ENCODE measurements around the gene CALCOCO2.
"Not testable (repeated sequence)": the region's sequence is repeated elsewhere in the genome, so short reads cannot be mapped to it uniquely, and the experiment has no call there.

CALCOCO2 gene, protein sequence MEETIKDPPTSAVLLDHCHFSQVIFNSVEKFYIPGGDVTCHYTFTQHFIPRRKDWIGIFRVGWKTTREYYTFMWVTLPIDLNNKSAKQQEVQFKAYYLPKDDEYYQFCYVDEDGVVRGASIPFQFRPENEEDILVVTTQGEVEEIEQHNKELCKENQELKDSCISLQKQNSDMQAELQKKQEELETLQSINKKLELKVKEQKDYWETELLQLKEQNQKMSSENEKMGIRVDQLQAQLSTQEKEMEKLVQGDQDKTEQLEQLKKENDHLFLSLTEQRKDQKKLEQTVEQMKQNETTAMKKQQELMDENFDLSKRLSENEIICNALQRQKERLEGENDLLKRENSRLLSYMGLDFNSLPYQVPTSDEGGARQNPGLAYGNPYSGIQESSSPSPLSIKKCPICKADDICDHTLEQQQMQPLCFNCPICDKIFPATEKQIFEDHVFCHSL

DNA sequence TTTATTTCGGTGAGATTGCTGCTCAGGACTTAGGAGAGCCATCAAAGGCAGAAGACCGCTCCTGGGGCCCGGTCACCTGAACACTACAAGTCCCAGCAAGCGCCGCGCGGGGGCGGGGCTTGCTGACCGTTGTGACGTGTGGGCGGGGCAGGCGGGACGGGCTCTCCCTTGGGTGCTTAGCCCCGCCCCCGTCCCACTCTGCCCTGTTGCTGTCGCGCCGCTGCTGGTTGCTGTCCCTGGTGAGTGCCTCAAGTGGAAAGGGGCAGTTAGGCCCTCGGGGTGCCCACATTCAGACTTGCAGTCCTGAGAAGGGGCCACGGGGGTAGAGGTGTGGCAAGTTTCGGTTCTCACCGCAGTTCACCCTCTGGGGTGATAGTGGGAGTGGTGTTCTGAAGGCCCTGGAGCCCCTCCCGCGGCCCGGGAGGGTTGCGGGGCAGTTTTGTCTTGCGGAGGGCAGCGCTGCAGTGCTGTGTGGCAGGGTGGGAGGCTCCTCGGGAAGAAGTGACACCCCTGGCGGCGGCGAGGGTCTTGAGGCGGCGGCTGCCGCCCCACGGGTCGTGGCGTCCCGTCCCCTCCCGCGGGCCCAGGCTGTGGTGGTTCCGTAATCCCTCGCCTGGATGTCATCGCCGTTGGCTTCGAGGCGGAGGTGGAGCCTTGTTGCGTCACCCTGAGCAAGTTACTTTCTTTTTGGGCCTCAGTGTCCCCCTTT is at the start of gene CALCOCO2:
Gene CALCOCO2 (plus strand): TSS at position 196 of the 709 bp plus-strand sequence. CDS start 10,673 bp downstream, outside the sequence.
- peak; percentile 62 to 64 for DNase-seq (ENCODE audit: low spot score in 2 of 2)

DNA sequence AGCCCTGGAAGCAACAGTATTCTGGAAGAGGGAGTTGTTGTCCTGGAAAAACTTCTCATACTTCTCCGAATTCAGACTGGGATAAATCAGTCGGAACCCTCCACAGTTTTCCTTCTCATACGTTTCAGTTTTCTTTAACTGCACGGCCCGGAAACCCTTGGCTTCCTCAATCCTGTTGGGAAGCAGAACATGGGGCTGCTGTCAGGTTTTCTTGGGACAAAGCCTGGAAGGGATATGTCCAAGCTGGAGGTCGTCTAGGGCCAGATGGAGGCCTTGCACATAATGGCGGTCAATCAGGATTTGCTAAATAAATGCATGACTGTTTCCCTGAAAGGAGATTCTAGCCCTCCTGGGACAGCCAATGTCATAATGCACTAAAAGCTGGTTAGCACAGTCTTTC is 43.0 kb upstream of the CALCOCO2 start:
- no peak overlapping the region for H3K27ac Mint-ChIP-seq (ENCODE audit: low read depth)
- ATAC-seq (replicated peaks; ENCODE audit: extremely low read depth, poor library complexity, severe bottlenecking) (no peak), DNase-seq (ENCODE audit: low spot score in 2 of 2) (no peak)
- H3K36me3 Mint-ChIP-seq (ENCODE audit: insufficient read depth), result no peaks in the 10 kb centered on the region
- H3K9me3 Mint-ChIP-seq, result no peaks in the 10 kb centered on the region
- H3K4me1 Mint-ChIP-seq, result peaks cover 5% of the 10 kb centered on the region
- H3K27me3 Mint-ChIP-seq, result peaks cover 79% of the 10 kb centered on the region
- no peak overlapping the region for H3K4me3 Mint-ChIP-seq

More for the DNA sequence above, at the start of gene CALCOCO2:
- Mint-ChIP-seq H3K4me1 (peaks cover 32% of the 10 kb centered on the region), H3K27me3 (no peaks in the 10 kb centered on the region), H3K9me3 (no peaks in the 10 kb centered on the region), H3K36me3 (ENCODE audit: insufficient read depth) (peaks cover 7% of the 10 kb centered on the region), H3K27ac (ENCODE audit: low read depth) (peak within 1 kb of the TSS; percentile 95), H3K4me3 (peak within 1 kb of the TSS; percentile 94)
- ATAC-seq (replicated peaks; ENCODE audit: extremely low read depth, poor library complexity, severe bottlenecking), result peak; percentile 88

DNA sequence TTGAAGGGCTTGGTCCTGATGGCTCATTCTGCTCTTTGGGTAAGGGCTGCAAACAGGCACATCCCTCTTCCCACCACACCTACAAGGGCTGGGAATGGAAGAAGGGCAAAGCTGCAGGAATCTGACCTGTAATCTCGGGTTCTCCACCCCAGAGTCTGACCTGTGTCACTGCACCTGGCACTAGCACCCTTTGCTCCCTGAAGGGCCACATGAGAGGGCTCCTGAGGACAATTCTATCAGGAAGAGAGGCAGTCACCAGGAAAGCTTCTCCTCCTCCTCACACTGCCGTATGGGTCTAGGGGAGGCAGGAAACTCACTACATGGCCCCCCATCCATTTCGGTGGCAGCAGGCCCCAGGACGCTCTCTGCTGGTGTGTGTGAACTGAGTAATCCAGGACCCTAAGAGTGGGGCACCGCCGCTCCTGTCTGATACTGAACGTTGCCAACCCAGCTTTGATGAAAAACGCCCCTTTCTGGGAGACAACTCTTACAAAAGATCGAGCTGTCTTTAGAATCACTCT is 40.2 kb upstream of the CALCOCO2 start:
- H3K27me3 Mint-ChIP-seq, result peaks cover 96% of the 10 kb centered on the region
- no peak overlapping the region for H3K27ac Mint-ChIP-seq (ENCODE audit: low read depth)
- no peak for ATAC-seq (replicated peaks; ENCODE audit: extremely low read depth, poor library complexity, severe bottlenecking)
- H3K9me3 Mint-ChIP-seq, result no peaks in the 10 kb centered on the region
- H3K4me3 Mint-ChIP-seq, result no peak overlapping the region
- peaks cover 5% of the 10 kb centered on the region for H3K4me1 Mint-ChIP-seq
- DNase-seq (ENCODE audit: low spot score in 2 of 2), result no peak
- no peaks in the 10 kb centered on the region for H3K36me3 Mint-ChIP-seq (ENCODE audit: insufficient read depth)

DNA sequence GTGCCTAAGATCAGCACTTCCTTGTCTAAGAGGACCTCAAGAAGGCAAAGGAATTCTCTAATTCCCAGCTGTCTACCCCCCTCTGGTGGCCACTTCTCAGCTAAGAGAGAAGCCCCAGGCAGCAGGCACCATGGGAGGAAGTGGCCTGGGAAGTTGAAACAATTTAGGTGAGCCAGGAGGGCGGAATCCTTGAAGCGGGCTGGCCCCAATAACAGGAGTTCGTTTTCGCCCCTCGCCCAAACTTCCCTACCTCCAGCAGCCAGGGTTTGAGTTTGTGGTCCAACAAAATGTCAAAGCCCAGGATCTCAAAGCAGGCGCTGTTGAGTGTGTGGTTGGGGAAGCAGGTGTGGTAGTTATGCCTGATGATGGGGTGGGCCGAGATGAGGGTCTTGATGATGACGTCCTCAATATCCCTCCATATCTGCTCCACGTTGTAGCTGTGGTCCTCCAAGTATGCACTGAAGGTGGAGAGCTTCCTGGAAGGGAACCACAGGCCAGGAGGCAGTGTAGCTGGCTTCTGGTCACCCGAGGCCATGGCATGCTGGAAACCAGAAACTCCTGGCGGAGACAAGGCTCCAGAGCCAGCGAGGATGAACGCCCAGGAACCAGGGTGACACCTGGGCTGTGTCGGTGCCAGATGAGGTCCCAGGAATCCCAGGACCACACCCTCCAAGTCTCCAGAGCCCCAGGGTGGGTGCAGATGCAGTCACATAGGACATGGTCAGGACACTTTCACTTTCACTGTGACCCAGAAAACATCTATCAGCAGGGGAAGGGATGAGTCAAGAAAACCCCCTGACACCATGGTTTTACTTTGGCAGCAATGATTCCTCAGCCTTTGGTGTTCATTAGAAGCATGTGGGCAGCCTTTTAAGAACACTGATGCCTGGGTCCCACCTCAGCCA is 39.5 kb upstream of the CALCOCO2 start:
- H3K4me1 Mint-ChIP-seq, result peaks cover 5% of the 10 kb centered on the region
- no peak overlapping the region for H3K27ac Mint-ChIP-seq (ENCODE audit: low read depth)
- no peaks in the 10 kb centered on the region for H3K9me3 Mint-ChIP-seq
- no peak overlapping the region for H3K4me3 Mint-ChIP-seq
- H3K36me3 Mint-ChIP-seq (ENCODE audit: insufficient read depth), result peaks cover 3% of the 10 kb centered on the region
- peaks cover 96% of the 10 kb centered on the region for H3K27me3 Mint-ChIP-seq
- ATAC-seq (replicated peaks; ENCODE audit: extremely low read depth, poor library complexity, severe bottlenecking) (no peak), DNase-seq (ENCODE audit: low spot score in 2 of 2) (no peak)

DNA sequence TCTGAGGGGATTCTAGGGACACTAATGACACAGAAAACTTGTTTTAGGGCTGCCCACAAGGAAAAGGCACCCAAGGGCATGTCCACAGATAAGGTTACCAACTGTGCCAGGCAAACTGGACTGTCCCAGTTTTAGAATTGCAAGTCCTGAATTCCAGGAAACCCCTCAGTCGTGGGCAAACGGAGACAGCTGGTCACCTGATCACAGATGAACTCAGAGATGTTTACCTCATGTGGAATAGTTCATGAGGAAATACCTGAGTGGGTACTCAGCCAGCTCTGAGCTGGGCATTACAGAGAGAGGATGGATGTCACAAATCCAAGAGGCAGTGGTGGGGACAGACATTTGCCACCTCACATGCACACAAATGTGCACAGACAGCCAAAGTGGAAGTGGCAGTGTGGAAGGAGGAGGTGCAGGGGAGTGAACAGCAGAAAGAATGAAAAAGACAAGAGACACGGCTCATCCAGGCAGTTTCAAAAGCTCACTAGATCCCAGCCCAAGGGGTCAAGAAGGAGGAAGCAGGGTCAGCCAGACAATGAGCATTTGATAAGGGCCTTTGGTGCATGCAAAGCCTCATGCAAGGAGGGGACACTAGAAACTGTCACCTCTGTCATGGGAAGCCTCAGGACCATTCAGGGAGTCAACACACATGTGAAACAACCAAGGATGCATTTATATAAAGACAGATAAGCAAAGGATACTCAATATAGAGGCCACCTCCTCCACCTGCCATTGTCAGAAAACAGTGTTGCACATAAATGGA is 38.6 kb upstream of the CALCOCO2 start:
- peaks cover 96% of the 10 kb centered on the region for H3K27me3 Mint-ChIP-seq
- no peaks in the 10 kb centered on the region for H3K9me3 Mint-ChIP-seq
- no peak for DNase-seq (ENCODE audit: low spot score in 2 of 2)
- H3K4me3 Mint-ChIP-seq, result no peak overlapping the region
- no peak overlapping the region for H3K27ac Mint-ChIP-seq (ENCODE audit: low read depth)
- H3K36me3 Mint-ChIP-seq (ENCODE audit: insufficient read depth), result peaks cover 3% of the 10 kb centered on the region
- H3K4me1 Mint-ChIP-seq, result peaks cover 5% of the 10 kb centered on the region
- no peak for ATAC-seq (replicated peaks; ENCODE audit: extremely low read depth, poor library complexity, severe bottlenecking)

DNA sequence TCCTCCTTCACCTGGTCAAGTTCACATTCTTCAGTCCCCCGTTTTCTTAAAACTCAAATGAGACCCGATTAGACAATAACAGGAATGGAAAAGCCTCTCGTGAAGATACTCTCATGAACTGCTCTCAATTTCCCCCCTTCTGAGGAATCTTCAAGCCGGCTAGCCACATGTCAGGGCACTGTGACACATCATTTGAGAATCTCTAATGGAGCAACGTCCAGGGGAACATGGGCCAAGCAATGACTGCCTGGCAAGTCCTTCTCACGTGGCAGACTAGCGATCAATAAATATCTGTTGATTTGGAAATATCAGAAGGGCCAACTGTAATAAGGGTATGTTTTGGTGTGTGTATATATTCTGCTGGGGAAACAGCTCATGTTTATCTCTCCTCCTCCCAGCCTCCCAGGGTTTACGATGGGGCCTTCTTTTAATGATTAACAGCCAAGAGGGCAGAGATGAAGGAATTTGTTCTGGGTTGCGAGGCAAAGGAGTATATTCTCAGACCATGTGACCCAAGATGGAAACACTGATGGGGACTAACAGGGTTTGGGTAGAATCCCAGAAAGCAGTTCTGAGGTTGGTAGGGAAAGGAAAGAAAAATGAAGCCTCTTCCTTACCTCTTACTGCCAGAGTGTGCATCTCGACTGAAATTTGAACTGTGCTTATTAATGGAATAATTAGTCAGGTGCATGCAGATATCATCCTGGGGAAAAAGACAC is 35.2 kb upstream of the CALCOCO2 start:
- Mint-ChIP-seq H3K4me1 (peaks cover 5% of the 10 kb centered on the region), H3K27me3 (peaks cover 85% of the 10 kb centered on the region), H3K36me3 (ENCODE audit: insufficient read depth) (peaks cover 4% of the 10 kb centered on the region), H3K9me3 (no peaks in the 10 kb centered on the region), H3K4me3 (no peak overlapping the region), H3K27ac (ENCODE audit: low read depth) (no peak overlapping the region)
- ATAC-seq (replicated peaks; ENCODE audit: extremely low read depth, poor library complexity, severe bottlenecking) (no peak), DNase-seq (ENCODE audit: low spot score in 2 of 2) (no peak)

DNA sequence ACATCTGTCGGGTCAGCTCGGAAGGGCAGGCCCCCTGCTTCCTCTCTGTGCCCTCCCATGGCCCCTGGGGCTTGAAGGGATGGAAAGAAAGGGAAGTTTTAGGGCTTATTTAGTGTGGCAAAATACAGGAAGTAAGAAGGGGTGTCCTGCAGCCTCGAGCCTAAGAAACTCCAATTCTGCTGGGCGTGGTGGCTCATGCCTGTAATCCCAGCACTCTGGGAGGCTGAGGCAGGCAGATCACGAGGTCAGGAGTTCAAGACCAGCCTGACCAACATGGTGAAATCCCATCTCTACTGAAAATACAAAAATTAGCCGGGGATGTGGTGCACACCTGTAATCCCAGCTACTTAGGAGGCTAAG is 34.7 kb upstream of the CALCOCO2 start:
- not testable (repeated sequence) for H3K4me3 Mint-ChIP-seq; H3K9me3 Mint-ChIP-seq; H3K4me1 Mint-ChIP-seq; DNase-seq (ENCODE audit: low spot score in 2 of 2); H3K27ac Mint-ChIP-seq (ENCODE audit: low read depth); H3K36me3 Mint-ChIP-seq (ENCODE audit: insufficient read depth); ATAC-seq (replicated peaks; ENCODE audit: extremely low read depth, poor library complexity, severe bottlenecking)
- H3K27me3 Mint-ChIP-seq, result peaks cover 85% of the 10 kb centered on the region

DNA sequence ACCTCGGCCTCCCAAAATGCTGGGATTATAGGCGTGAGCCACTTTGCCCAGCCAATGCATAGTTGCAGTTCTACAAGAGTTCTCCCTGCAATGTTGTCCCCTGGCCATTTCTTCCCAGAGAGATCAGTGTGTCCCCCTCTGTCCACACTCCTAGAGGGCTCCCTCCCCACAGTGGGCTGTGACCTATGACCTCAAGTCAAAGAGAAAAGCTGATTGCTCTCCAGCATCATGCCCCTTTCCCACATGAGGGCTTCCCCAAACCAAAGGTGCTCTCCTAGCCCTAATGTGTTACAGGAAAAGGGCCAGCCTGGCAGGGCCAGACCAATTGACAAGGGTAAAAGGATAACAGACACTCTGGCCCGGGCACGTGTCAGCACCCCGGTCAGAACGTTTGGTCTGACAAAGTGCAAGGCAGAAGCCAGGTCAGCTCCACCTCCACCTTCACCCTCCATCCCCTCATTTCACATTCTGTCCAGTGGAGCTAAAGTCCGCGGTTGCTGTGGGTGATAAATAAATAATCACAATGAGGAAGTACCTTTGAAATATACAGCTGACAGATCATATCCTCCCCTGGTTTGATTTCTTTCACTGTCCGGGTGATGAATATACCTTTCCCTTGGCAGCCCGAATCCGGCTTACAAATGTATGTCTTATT is 31.6 kb upstream of the CALCOCO2 start:
- H3K36me3 Mint-ChIP-seq (ENCODE audit: insufficient read depth), result peaks cover 4% of the 10 kb centered on the region
- no peaks in the 10 kb centered on the region for H3K9me3 Mint-ChIP-seq
- H3K27ac Mint-ChIP-seq (ENCODE audit: low read depth), result no peak overlapping the region
- ATAC-seq (replicated peaks; ENCODE audit: extremely low read depth, poor library complexity, severe bottlenecking), result no peak
- H3K27me3 Mint-ChIP-seq, result peaks cover 62% of the 10 kb centered on the region
- DNase-seq (ENCODE audit: low spot score in 2 of 2), result no peak
- H3K4me1 Mint-ChIP-seq, result no peaks in the 10 kb centered on the region
- no peak overlapping the region for H3K4me3 Mint-ChIP-seq

DNA sequence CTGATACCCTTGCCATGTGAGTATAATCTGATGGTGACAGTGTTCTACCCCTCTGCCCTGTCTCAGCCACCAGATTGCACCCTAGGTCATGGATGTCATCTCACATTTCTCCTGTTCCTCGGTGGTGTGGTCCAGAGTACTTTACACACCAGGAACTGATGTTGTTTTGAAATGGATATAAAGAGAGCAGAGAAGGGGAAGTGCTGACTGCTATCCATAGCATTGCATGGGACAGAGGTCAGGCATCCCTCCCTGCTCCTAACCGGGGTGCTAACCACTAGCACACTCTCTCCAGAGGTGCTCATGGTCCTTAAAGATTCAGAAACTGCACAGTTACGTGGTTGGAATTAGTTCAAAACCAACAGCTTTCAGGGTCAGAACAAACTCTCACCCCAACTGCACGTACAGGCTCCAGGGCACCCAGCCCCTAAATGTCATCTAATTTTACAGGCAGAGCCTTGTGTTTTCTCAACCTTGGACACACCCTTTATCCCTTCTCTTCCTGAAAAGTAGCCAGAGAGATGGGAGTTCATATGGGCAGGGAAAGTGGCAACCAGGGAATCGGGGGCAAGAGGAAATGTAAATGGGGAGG is 30.1 kb upstream of the CALCOCO2 start:
- H3K4me3 Mint-ChIP-seq, result no peak overlapping the region
- DNase-seq (ENCODE audit: low spot score in 2 of 2) (no peak), ATAC-seq (replicated peaks; ENCODE audit: extremely low read depth, poor library complexity, severe bottlenecking) (no peak)
- peaks cover 50% of the 10 kb centered on the region for H3K27me3 Mint-ChIP-seq
- H3K9me3 Mint-ChIP-seq, result no peaks in the 10 kb centered on the region
- peaks cover 4% of the 10 kb centered on the region for H3K36me3 Mint-ChIP-seq (ENCODE audit: insufficient read depth)
- no peak overlapping the region for H3K27ac Mint-ChIP-seq (ENCODE audit: low read depth)
- H3K4me1 Mint-ChIP-seq, result no peaks in the 10 kb centered on the region

DNA sequence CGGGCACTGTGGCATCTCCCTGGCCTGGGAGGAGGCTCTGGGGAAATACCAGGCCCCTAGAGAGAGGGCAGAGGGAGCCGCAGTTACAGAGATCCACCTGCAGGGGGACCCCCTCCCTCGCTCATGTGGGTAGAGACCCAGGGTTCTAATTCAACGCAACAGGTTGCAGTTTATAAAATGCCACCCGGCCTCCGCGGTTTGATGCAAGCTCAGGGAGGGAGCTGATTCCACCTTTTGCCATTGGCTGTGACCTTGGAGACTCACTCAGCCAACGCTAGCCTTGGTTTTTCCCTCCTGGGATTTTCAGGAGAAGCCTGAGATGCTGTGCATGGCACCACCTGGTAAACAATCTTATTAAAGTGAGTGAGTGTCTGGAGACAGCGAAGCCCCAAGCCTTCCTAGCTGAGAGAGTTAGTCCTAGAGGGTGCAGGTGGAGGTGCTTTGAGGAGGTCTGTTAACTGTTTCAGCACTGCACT is 25.9 kb upstream of the CALCOCO2 start:
- no peaks in the 10 kb centered on the region for H3K4me1 Mint-ChIP-seq
- DNase-seq (ENCODE audit: low spot score in 2 of 2) (peak; percentile 43 to 63), ATAC-seq (replicated peaks; ENCODE audit: extremely low read depth, poor library complexity, severe bottlenecking) (peak; percentile 58)
- peaks cover 2% of the 10 kb centered on the region for H3K36me3 Mint-ChIP-seq (ENCODE audit: insufficient read depth)
- no peak overlapping the region for H3K4me3 Mint-ChIP-seq
- peak overlapping the region; percentile 42 for H3K27ac Mint-ChIP-seq (ENCODE audit: low read depth)
- H3K27me3 Mint-ChIP-seq, result peaks cover 19% of the 10 kb centered on the region
- H3K9me3 Mint-ChIP-seq, result no peaks in the 10 kb centered on the region

Data from central memory CD8-positive, alpha-beta T cell (primary cell).